ENCODE results near the gene RFTN1. TPM values are rescaled to one million over a fixed set of nuclear protein-coding genes. Genes with fewer than 3 reads are reported as not detected.

Gene RFTN1
- total and polyA plus RNA-seq, 2 of the 8 experiments (the other 6 are each of a cell fraction or from before 2014, with no cell fraction given): 4.6 to 6.7 TPM

DNA sequence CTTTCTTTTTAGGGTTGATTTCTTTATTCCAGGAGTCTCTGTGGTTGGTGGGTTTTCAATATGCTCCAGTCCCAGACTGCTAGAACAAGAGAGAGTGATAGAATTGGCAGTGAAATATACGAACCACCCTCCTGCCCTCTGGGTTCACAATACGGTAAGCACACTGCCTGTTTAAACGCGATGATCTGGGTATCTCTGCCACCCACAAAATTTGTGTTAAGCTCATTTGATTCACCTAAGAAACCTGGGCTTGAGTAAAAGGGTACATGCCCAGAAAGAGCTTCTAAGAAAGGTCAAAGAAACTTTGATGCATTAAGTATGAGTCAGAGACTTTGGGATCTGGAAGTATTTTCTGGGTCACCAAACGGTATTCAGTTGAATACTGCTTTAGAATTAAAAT lies 218.7 kb downstream of the RFTN1 start:
- FAIRE-seq: no peak

More for the DNA sequence above, 218.7 kb downstream of the RFTN1 start:
- Histone ChIP-seq H3K27ac (ENCODE audit: low read depth, low read length) (no peak overlapping the region), H2BK120ac (replicated peaks; ENCODE audit: low read depth, low read length) (no peak overlapping the region), H2AFZ (ENCODE audit: low read length) (no peak overlapping the region), H2BK15ac (ENCODE audit: low read length) (no peak overlapping the region), H4K5ac (ENCODE audit: insufficient read length, low read depth, low read length) (no peak overlapping the region), H2BK20ac (ENCODE audit: low read length) (no peak overlapping the region), H3K27me3 (replicated peaks in 1 of 4; ENCODE audit: control insufficient read depth in 3 of 4, extremely low read depth in 1 of 4, insufficient read depth in 3 of 4, low read length in 3 of 4) (no peaks in the 10 kb centered on the region), H3K4me1 (replicated peaks in 1 of 4; ENCODE audit: control insufficient read depth in 3 of 4, insufficient read depth in 4 of 4, low read length in 3 of 4) (no peaks in the 10 kb centered on the region), H3K18ac (ENCODE audit: extremely low read depth, low read length) (no peak overlapping the region), H4K20me1 (replicated peaks in 1 of 2; ENCODE audit: control insufficient read depth in 1 of 2, insufficient read depth in 2 of 2, low read length in 2 of 2) (no peaks in the 10 kb centered on the region), H4K8ac (ENCODE audit: extremely low read depth, insufficient read depth, low read length) (no peak overlapping the region), H3K4ac (replicated peaks; ENCODE audit: insufficient read length, low read depth, low read length) (no peak overlapping the region), H3K4me2 (ENCODE audit: insufficient read depth in 1 of 2, low read depth in 2 of 2, low read length in 2 of 2) (no peak overlapping the region), H3K56ac (replicated peaks; ENCODE audit: insufficient read length, low read depth, low read length) (no peak overlapping the region), H3K23ac (ENCODE audit: insufficient read length) (no peak overlapping the region), H2AK5ac (ENCODE audit: low read depth, low read length) (no peak overlapping the region), H3K23me2 (ENCODE audit: low read depth, low read length) (no peaks in the 10 kb centered on the region), H4K91ac (replicated peaks; ENCODE audit: insufficient read length, low read length) (no peak overlapping the region), H3K9ac (replicated peaks in 1 of 4; ENCODE audit: extremely low read depth in 1 of 4, low read depth in 3 of 4, low read length in 3 of 4) (no peak overlapping the region), H2BK12ac (ENCODE audit: low read depth, low read length) (no peak overlapping the region), H2BK5ac (ENCODE audit: low read depth, low read length) (no peak overlapping the region), H3K14ac (ENCODE audit: insufficient read length) (no peak overlapping the region), H3K79me1 (ENCODE audit: low read depth, low read length) (no peaks in the 10 kb centered on the region), H3K36me3 (ENCODE audit: control insufficient read depth in 2 of 4, insufficient read depth in 4 of 4, low read length in 3 of 4) (peaks cover 0 to 27% (median 12%) of the 10 kb centered on the region in 4 experiments; a peak in 5 of 8 replicates), H3K9me3 (ENCODE audit: insufficient read depth in 2 of 2, low read depth in 1 of 2, low read length in 1 of 2) (peaks cover 0 to 4% of the 10 kb centered on the region in 2 experiments; a peak in 1 of 4 replicates), H3K79me2 (ENCODE audit: control insufficient read depth in 1 of 2, insufficient read depth in 2 of 2, low read length in 2 of 2) (peaks cover 2 to 22% of the 10 kb centered on the region in 2 experiments; a peak in 2 of 4 replicates), H3K4me3 (ENCODE audit: extremely low read depth in 1 of 4, insufficient read depth in 2 of 4, low read depth in 3 of 4, low read length in 4 of 4) (no peak overlapping the region)
- no peak for DNase-seq (ENCODE audit: low read depth in 1 of 2, low spot score in 2 of 2)
- CTCF ChIA-PET (ENCODE audit: partially characterized antibody): interaction anchor here (1.1 to 9.2 kb wide), 6 partner anchors 9 to 259 kb away, joined by 4 to 106 read pairs (median 4); no protein-coding TSS in a partner anchor
- TF ChIP-seq ASH2L (IDR thresholded peaks at IDR 0.05; ENCODE audit: low read length) (no peak), ATF2 (IDR thresholded peaks at IDR 0.05; ENCODE audit: low read length) (no peak)
- WGBS, 2 experiments (ENCODE audit: extremely low coverage in 1 of 2, insufficient coverage in 1 of 2, insufficient read length in 1 of 2, insufficient replicate concordance in 2 of 2, low coverage in 1 of 2, low lambda C conversion rate in 2 of 2, missing lambda C conversion rate in 1 of 2): 91% methylated on average over 5 of the region's 5 CpGs; no CpG with 5 or more reads in 1 of the 2 experiments
- POLR2A ChIA-PET (ENCODE audit: partially characterized antibody): interaction anchor here (1.3 to 1.5 kb wide), 2 partner anchors 9 to 30 kb away, joined by 3 read pairs; partner anchors contain the start of genes DPH3 and OXNAD1

Data from H1 (cell line).